HG02642 (cell line): Measurements from ENCODE around the gene BCL2L15.

Experiments used
- ATAC-seq: cut with Tn5 transposase; IDR thresholded peaks from one replicate; pipeline ENCODE4 v1.9.1; 2021; ENCODE audit warnings: mild to moderate bottlenecking; ENCODE audit not compliant: unreplicated experiment, poor library complexity

BCL2L15 gene

DNA sequence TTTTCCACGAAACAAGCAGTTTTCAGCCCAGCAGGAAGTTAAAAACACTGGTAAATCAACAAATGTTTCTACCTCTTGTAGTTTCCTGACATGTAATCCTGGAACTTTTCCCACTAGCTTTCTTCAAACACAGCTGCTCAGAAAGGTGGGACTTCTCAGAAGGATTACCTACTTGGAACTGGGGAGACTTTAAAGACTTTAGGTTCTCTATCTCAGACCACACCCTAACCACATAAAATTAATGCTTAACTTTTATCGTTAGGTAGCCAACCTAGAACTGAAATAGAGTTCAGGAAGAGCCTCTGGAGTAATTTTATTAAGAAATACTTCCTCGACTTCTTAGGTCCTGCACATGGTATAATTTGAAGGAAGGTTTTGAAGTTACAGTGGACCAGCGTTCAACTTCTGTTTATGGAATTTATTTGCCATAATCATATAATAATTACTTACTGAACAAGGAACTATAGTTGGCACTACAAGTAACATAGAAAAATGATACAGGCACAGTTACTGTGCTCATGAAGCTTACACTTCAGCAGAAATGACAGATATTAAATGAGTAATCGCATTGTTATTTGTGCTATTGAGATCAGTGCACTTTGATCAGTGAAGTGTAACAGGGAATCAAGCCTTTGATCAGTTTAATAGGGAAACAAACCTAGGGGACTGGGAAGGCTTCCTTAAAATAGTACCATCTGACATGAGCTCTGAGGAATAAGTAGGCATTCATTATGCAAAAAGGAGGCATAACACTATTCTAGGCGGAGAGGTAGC lies at the start of gene BCL2L15:
Gene BCL2L15, minus strand, starts transcription at position 180 of the 774 bp plus-strand sequence. CDS start 206 bp downstream, outside the sequence.
- ATAC-seq: no peak

DNA sequence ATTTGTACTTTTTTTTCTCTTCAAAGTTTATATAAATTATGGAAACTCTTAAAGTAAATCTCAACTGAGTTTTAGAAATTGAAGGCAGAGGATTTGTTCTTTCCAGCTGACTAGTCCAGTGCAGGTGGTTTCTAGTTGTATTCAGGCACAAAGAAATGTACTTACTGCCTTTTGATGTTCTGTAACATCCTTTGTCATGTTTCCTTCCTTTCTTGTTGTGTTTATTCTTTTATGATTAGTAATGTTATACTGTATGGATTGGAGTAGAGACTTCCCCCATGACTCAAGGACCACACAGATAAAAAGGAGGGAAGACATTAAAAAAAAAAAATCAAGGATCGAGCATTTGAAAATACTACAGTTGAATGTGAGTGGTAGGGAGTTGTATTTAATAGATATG lies 49.8 kb upstream of the BCL2L15 start:
- no peak for ATAC-seq

DNA sequence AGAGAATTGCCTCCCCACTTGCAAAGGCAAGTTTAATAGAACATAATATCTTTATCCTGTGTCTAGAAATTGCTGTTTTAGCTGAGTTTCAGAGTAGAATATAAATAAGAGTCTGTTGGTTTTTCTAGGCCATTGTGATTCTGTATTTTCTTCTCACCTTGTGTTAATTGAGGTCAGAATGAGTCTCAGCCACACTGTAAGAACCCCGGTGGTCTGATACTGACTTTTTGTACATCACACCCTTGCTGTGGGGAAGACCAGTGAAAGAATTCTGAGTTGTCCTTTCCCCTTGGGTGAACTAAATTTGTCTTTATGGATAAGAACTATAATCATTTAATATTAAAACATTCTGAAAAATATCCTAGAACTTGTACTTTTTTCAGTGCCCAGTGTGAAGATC lies 48.6 kb upstream of the BCL2L15 start:
- no peak for ATAC-seq

DNA sequence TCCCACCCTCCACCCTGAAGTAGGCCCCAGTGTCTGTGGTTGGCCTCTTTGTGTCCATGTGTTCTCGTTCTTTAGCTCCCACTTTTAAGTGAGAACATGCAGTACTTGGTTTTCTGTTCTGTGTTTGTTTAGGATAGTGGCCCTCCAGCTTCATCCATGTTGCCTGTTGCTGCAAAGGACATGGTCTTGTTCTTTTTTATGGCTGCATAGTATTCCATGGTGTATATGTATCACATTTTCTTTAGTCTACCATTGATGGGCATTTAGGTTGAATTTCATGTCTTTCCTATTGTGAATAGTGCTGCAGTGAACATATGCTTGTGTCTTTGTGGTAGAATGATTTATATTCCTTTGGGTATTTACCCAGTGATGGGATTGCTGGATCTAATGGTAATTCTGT lies 47.8 kb upstream of the BCL2L15 start:
- no peak for ATAC-seq

DNA sequence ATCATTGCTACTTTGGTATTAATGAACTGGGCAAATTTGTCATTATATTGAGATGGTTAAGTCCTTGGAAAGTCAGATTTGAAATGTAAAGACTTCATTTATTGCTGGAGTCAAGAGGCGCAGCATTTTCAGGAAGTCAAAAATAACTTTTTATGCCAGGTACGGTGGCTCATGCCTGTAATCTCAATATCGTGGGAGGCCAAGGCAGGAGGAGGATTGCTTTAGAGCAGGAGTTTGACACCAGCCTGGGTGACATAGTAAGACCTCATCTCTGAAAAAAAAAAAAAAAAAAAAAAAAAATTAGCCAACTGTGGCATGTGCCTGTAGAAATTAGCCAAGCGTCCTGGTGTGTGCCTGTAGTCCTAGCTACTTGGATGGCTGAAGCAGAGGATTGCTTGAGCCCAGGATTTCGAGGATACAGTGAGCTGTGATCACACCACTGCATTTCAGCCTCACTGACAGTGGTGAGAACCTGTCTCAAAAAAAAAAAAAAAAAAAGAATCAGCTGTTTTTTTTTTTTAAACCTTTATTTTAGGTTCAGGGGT lies 47.2 kb upstream of the BCL2L15 start:
- ATAC-seq: no peak

DNA sequence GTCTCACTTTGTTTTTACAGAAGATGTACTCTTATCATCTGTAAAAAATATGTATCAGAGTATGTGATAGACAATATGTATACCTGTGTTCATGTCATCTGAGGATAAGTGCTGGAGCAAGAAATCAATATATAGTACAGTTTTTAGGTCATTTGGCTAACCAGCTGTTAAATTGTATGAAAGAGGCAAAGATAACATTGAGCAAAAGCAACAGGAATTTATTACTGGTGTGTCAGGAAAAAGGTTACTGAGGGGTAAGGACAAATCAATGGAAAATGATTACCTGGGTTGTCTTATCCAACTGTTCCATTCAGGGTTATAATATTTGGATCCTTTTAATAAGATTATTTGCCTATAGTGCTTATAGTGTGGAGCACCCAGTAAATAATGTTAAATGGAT lies 46.6 kb upstream of the BCL2L15 start:
- no peak for ATAC-seq

DNA sequence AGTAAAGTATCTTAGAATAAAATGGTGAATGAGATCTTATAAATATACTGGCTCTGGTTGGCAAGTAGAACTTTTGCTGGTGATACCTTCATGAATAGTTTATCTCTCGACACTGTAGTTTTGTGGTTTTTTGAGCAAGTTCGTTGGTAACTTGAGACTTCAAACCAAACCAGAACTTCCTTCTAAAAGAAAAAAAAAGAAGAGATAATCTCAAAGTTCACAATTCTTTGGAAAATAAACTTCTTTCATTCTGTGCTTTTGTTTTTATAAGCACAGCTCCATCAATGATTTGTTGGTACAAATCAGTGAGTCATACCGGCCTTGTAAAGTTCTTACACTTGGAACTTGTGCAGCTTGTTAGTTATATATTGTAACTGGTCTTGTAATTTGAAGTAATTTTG lies 44.1 kb upstream of the BCL2L15 start:
- no peak for ATAC-seq

DNA sequence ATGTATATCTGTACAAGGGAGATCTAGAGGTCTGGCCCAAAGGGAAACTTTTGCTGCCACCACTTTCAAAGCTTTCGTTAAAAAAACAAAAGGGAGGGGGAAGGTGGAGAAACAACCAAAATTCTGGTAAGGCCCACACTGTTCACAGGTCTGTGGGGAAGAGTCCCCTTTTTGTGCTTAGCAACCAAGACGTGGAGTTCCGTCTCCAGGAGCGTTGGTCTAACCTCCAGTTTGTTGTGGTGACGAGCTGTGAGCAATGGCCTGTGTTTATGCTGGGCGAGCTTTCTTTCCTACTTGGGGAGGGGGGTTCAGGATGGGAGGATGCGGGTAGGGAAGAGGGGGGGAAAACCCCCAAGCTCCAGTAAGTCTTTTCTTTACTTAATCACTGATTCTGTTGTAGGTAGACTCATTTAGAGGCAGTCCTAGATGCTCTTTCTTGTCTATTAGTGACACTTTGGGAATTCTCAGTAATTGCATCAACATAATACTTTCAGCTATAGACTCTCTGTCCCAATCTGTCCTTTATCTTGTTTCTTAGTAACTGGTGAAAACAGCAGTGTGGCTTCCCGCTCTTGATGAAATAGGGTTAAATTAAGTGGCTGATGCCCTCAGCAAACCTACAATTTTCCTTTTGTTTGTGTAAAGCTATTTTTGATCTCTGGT lies 43.2 kb upstream of the BCL2L15 start:
- ATAC-seq: peak; percentile 35

DNA sequence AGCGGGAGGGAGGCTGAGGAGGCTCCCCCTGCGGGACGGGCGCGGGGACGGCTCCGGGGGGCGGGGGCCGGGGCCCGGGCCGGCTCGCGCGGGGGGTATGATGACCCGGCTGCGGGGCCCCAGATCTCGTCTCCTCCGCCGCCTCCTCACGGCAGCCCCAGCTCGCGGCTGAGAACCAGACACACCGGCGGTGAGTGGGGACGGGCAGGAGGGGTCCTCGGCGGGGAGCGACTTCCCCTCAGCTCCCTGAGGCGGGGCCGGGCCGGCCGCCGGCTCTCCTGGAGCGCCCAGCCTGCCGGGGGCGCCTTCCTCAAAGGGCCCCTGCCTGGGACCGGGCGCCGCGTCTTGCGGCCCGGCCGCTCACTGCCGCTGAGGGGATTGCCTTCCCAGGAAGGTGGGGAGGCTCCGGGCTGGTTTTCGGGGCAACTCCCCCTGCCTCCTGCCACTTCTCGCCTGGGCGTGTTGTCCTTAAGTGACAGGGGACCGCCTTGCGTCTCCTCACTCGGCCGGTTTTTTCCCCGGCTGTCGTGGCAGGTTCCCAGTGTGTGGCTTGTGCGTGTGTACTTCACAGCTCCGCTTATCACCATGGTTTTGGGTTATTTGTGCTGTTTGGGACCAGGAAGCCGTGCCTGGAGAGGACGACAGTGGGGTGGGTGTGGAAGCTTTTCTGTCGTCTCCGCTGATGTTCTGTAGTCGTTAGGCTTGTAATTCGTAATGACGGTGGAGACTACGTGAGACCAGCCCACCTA lies 42.5 kb upstream of the BCL2L15 start:
- ATAC-seq: peak; percentile 41

DNA sequence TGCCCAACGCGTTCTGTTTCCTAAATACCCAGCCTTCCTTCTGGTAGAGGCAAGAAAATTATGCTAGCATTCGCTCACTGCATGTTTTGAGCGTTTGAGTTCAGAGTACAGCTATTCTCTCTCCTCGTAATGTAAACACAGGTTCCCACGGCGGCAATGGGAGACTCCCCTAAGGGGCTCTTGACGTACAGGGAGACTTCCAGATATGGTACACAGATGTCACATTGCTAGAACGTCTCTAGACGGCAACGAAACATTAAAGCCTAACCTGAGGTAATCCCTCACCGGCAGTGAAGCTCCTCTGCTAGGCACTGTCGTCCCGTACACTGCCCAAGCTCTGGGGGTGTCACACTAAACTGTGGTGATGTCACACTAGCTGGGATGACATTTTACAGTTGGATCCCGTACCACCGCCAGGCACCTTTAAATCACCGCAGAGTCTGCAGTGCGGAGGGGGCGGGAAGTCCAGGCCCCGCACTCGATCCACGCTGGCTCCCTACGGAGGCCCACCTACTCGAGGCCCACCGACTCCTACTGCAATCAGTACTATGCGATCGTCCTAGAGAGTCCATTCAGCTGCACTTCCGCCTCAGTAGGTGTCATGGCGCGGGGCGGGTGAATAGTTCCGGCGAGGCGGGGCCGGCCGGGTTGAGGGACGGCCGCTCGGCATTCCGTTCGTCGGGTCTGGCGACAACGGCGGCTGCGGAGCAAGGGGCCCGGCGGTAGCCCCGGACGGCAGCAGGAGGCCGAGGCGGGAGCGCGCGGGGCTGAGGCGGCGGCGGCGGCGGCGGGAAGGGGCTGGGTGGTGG lies 41.8 kb upstream of the BCL2L15 start, which contains the start of gene HIPK1:
Gene HIPK1, plus strand, starts transcription at position 384 of the 809 bp plus-strand sequence.
- peak; percentile 75 for ATAC-seq

DNA sequence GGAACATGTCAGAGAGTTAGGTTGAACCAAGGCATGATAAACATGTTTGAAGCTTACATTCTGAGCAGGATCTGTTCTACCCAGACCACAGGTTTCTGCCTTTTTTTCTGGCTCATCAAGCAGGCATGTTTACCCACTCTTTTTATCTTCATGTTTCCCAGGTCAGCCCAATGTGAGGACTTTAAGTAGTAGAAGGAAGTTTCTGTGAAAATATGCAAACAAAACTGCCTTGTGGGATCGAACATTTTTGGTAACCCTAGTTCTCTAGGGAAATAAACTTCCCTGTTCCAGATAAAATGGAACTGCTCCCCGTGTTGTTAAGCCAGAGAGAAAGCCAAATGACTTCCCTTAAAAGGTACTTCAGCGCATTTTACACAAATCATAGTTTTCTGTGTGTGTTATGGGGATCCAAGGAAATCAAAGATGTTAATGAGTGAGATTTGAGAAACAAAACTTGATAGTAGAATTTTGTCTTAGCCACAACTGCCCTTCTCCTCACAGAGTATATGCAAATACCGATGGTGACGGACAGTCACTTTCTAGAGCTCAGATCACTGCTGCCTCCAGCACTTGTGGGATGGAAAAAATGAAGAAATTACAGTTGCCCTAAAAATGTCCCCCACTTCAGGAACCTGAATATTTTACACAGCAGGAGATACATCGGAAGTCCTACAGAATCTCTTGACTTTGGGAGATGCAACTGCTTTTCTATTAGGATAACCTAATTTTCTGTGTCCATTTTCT lies 41.0 kb upstream of the BCL2L15 start:
- ATAC-seq: peak; percentile 21

DNA sequence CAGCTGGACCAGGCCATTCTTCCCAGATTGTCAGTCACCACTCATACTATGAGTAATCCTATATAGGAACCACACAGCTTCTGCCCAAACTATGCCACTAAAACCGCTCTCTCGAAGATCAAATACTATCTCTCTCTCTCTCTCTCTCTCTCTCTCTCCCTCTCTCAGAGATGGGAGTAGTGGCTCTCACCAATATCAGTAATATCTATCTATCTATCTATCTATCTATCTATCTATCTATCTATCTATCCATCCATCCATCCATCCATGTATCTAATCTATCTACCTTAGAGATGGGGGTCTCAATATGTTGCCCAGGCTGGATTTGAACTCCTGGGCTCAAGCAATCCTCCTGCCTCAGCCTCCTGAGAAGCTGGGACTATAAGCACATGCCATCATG lies 37.1 kb upstream of the BCL2L15 start:
- no peak for ATAC-seq

DNA sequence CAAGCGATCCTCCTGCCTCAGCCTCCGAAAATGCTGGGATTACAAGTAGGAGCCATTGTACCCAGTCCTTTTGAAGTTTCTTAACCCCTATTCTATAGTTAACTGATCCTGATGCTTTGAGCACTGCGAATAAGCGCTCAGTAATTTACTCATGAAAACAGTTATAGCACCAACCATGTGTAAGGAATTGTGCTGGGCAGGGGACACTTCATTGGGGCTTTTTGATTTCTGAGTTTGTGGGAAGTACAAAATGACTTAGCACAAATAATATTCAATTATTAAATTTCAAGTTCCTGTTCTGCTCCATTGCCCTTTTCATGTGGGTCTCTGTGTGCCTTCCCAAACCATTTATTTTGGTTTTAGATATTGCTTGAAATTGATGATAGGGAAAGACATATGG lies 35.6 kb upstream of the BCL2L15 start:
- ATAC-seq: no peak

DNA sequence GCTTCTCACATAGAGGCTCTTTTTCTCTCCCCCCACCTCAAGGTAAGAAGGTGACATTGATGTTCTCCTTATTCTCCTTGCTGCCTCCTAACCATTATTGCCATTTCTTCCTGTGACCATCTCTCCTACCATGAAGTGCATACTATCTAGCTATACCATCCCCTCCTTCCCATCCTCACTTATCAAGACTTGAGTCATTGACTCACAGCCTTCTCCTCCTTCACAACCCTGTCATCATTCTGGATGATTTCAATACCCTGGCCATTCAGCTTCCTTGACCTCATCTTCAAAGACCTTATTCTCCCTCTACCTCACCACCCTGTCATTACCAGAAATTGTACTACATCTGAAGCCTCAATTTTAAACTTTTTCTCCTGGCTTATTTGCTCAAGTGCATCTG lies 30.9 kb upstream of the BCL2L15 start:
- no peak for ATAC-seq

DNA sequence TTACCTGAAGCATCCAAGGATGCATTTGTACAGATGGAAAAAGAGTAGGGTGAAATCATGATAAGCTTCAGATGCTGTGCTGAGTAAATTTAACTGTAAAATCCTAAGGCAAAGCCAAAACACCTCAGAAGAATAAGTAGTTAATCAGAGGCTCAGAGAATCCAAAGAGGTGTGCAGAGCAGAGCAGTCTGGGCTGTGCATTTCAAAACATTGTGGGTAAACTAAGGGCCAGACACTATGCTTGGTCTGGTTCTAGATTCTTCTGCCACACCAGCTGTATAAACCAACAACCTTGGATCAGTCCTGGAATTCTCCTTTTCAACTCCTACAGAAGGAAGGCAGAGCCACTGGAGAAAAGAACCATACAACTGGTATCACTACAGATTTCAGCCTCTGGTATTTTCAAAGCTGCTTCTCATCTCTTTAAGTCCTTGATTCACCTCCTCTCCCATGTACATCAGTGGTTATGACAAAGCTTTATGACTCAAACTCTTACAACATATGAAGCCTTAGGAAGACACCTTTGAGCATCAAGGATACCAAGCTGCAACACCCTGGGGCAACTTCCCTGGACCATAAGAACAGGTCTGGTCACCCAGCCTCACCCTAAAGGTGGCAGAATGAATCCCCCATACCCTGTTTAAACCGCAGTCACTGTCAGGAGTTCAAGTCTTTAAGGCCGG lies 30.2 kb upstream of the BCL2L15 start:
- no peak for ATAC-seq

DNA sequence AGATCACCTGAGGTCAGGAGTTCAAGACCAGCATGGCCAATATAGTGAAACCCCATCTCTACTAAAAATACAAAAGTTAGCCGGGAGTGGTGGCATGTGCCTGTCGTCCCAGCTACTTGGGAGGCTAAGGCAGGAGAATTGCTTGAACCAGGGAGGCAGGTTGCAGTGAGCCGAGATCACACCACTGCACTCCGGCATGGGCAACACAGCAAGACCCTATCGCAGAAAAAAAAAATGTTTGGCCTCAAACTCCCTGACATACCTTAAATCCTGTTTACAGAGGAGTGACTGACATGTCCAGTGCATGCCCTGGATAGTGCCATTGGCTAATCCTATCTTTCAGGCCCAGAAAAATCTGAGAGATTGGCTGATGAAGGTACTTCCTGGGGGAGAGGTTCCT lies 29.6 kb upstream of the BCL2L15 start:
- ATAC-seq: no peak

DNA sequence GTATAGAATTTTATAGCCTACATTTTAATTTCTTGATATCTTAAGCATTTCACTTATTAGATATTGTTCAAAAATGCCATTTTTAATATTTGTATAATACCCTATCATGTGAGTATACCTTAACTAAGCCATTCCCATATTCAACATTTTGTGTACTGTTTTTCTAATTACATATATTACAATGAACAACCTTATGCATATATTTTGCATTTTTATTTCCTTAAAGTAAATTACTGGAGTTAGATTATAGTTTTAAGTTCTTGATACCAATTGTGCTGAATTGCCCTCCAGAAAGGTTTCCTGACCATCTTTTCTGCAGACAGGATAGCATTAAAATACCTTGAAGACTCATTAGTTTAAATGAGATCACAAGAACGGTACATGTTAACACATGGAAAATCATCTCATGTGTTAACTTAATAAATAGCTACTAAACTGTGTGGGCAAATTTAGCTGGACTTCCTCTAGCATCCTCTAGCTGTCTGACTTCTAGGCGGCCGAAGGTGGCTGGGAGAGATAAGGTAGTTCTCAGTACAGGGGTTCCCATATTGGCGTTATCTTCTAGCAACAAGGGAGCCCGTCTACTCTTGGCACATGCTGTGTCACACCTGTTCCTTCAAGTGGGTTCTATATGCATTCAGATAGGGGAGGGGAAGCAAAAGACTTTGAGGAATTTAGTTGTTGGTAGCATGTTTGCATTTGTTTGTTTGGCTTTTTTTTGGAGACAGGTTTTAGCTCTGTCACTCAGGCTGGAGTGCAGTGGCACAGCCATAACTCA lies 26.7 kb upstream of the BCL2L15 start:
- no peak for ATAC-seq

DNA sequence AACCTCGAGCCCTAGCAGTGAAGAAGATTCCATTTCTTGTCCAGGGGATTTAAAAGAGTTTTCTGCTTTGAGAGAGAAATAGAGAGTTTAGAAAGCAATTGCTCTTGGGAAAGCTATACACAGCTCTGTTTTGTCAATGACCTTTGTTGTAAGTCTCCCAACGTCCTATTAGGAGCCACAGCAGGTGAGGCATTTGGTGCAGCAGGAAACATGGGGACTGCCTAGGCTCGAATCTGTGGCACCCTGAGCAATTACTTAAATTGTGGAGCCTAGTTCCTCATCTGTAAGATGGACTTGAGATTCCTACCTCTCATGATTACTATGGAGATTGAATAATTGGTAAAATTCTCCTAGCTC lies 25.9 kb upstream of the BCL2L15 start:
- ATAC-seq: no peak
